BLaER1 treated with 17β-estradiol and CSF1 and Interleukin-3, amounts not matched to agents 10 nM and 100 nM (cell line): ENCODE data around the gene SPRN.
A peak's percentile ranks its signal among the peaks of the same experiment; 100 is the strongest.

Source experiments
- H3K27ac ChIP-seq, 11 experiments: shearing (Covaris generic); formaldehyde crosslinking; 2 replicates each; pipeline ENCODE4 v1.8.1; 2022
- H3K27me3 ChIP-seq, 11 experiments: shearing (Covaris generic); formaldehyde crosslinking; 2 replicates each; pipeline ENCODE4 v1.8.1; 2022
- H3K36me3 ChIP-seq, 11 experiments: shearing (Covaris generic); formaldehyde crosslinking; 2 replicates each; pipeline ENCODE4 v1.8.1; 2022
- H3K4me1 ChIP-seq, 10 experiments: shearing (Covaris generic); formaldehyde crosslinking; 2 replicates each; pipeline ENCODE4 v1.8.1; 2022
- H3K4me2 ChIP-seq, 11 experiments: shearing (Covaris generic); formaldehyde crosslinking; 2 replicates each; pipeline ENCODE4 v1.8.1; 2022
- H3K4me3 ChIP-seq, 10 experiments: shearing (Covaris generic); formaldehyde crosslinking; 2 replicates each; pipeline ENCODE4 v1.8.1; 2022
- H3K9ac ChIP-seq, 11 experiments: shearing (Covaris generic); formaldehyde crosslinking; 2 replicates each; pipeline ENCODE4 v1.8.1; 2022
- H3K9me3 ChIP-seq, 11 experiments: shearing (Covaris generic); formaldehyde crosslinking; replicated peaks in 1 of 11; 2 replicates each; pipeline ENCODE4 v1.8.1; 2022
- H4K20me1 ChIP-seq, 11 experiments: shearing (Covaris generic); formaldehyde crosslinking; 2 replicates each; pipeline ENCODE4 v1.8.1; 2022
- Cebpa-rat ChIP-seq, 11 experiments: shearing (Covaris generic); IDR thresholded peaks; 2 replicates each; pipeline ENCODE4 v1.8.1; 2022

Gene SPRN

GRCh38 chr10:133394801-133395221 lies 29.6 kb downstream of the SPRN start:
- no peak for TF ChIP-seq Cebpa-rat (IDR thresholded peaks at IDR 0.05)
- peaks cover 53 to 67% (median 63%) of the 10 kb centered on the region in 10 experiments for H3K4me1 ChIP-seq
- H3K27me3 ChIP-seq = no peaks in the 10 kb centered on the region
- peak overlapping the region; percentile 93 to 98 (median 95) for H3K9ac ChIP-seq
- no peaks in the 10 kb centered on the region for H3K9me3 ChIP-seq
- peaks cover 0 to 40% (median 12%) of the 10 kb centered on the region in 11 experiments; a peak in 12 of 22 replicates for H4K20me1 ChIP-seq
- peaks cover 37 to 45% (median 42%) of the 10 kb centered on the region in 11 experiments for H3K36me3 ChIP-seq
- H3K4me3 ChIP-seq = peak overlapping the region; percentile 80 to 94 (median 88)
- H3K27ac ChIP-seq = peak overlapping the region; percentile 88 to 96 (median 95)
- H3K4me2 ChIP-seq = peak overlapping the region; percentile 92 to 100 (median 98)

DNA sequence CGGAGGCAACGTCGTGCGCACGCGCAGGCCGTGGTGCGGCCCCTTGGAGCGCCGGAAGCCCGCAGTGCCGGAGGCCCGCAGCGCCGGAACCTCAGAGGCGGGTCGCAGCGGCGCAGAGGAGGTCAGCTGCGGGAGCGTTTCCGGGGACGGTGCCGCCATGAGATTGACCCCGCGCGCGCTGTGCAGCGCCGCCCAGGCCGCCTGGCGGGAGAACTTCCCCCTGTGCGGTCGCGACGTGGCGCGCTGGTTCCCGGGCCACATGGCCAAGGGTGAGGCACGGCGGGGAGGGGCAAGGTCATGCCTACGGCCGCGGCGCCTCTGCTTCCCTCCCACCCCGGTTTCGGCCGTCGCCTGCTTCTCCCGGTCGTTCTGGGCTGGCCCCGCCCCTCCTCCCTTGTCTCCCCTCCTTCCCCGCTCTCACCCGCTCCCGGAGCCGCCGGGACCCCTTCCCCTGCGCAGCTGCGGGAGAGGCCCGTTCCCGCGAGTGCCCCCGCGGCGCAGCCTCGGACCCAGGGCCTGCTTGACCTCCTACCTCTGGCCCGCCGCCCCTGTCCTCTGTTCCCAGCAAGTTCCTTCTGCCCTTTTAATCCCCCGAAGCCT lies 30.3 kb downstream of the SPRN start, which contains the start of gene MTG1:
Gene MTG1 (plus strand): TSS at position 94 of the 600 bp plus-strand sequence. CDS start 64 bp downstream, at position 158.
- Histone ChIP-seq H3K9me3 (no peaks in the 10 kb centered on the region), H3K4me2 (peak within 1 kb of the TSS; percentile 94 to 100 (median 98)), H3K4me1 (peaks cover 60 to 73% (median 69%) of the 10 kb centered on the region in 10 experiments), H4K20me1 (peaks cover 0 to 35% (median 9%) of the 10 kb centered on the region in 11 experiments; a peak in 12 of 22 replicates), H3K27ac (peak within 1 kb of the TSS; percentile 88 to 96 (median 95)), H3K4me3 (peak within 1 kb of the TSS; percentile 80 to 94 (median 88)), H3K36me3 (peaks cover 30 to 39% (median 36%) of the 10 kb centered on the region in 11 experiments), H3K9ac (peak within 1 kb of the TSS; percentile 93 to 98 (median 95)), H3K27me3 (no peaks in the 10 kb centered on the region)
- TF ChIP-seq Cebpa-rat (IDR thresholded peaks at IDR 0.05) = no peak

GRCh38 chr10:133393401-133394063 lies 30.9 kb downstream of the SPRN start:
- no peak for TF ChIP-seq Cebpa-rat (IDR thresholded peaks at IDR 0.05)
- Histone ChIP-seq H3K27ac (peak overlapping the region in 10 of 11 experiments; percentile 91 to 96 (median 95); a peak in 21 of 22 replicates), H3K9ac (peak overlapping the region; percentile 93 to 98 (median 95); a peak in 21 of 22 replicates), H3K4me2 (peak overlapping the region; percentile 88 to 100 (median 98)), H3K9me3 (no peaks in the 10 kb centered on the region), H3K4me3 (peak overlapping the region; percentile 80 to 94 (median 88)), H3K36me3 (peaks cover 24 to 32% (median 29%) of the 10 kb centered on the region in 11 experiments), H3K27me3 (no peaks in the 10 kb centered on the region), H4K20me1 (peaks cover 0 to 29% (median 6%) of the 10 kb centered on the region in 11 experiments; a peak in 9 of 22 replicates), H3K4me1 (peaks cover 64 to 77% (median 73%) of the 10 kb centered on the region in 10 experiments)

- H3K9ac ChIP-seq = peak overlapping the region in 7 of 11 experiments; percentile 29 to 82 (median 37); a peak in 11 of 22 replicates
These were observed 32.5 kb downstream of the SPRN start for GRCh38 chr10:133391761-133392518.

DNA sequence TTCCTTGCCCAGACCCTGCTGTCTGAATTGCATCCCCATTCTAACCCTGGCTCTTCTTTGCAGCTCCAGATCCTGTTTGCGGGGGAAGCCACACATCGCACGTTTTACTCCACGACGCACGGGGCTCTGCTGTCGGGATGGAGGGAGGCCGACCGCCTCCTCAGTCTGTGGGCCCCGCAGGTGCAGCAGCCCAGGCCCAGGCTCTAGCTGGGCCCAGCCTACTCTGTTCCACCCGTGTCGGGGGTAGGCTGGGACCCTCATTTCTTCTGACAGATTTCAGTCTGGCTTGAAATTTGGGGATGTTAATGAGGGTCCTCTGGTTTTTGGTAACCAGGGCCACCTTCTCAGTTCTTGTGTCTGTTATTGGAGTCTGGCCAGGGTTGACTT lies 33.2 kb downstream of the SPRN start:
- Histone ChIP-seq H3K9ac (peak overlapping the region in 7 of 11 experiments; percentile 17 to 82 (median 37); a peak in 11 of 22 replicates), H3K4me1 (peaks cover 67 to 84% (median 77%) of the 10 kb centered on the region in 10 experiments), H3K4me3 (0 out of 20 replicates have a peak overlapping the region, but pooled peaks of 1 of the 10 experiments have one; percentile 12), H4K20me1 (peaks cover 0 to 9% (median 0%) of the 10 kb centered on the region in 11 experiments; a peak in 5 of 22 replicates), H3K27ac (peak overlapping the region in 8 of 11 experiments; percentile 24 to 90 (median 84); a peak in 15 of 22 replicates), H3K9me3 (no peaks in the 10 kb centered on the region), H3K36me3 (peaks cover 3 to 10% (median 8%) of the 10 kb centered on the region in 11 experiments; a peak in 19 of 22 replicates), H3K4me2 (peak overlapping the region; percentile 62 to 100 (median 100); a peak in 21 of 22 replicates), H3K27me3 (no peaks in the 10 kb centered on the region)
- TF ChIP-seq Cebpa-rat (IDR thresholded peaks at IDR 0.05) = no peak

More at GRCh38 chr10:133391761-133392518, 32.5 kb downstream of the SPRN start:
- peak overlapping the region in 8 of 11 experiments; percentile 24 to 96 (median 84); a peak in 16 of 22 replicates for H3K27ac ChIP-seq
- peaks cover 69 to 88% (median 82%) of the 10 kb centered on the region in 10 experiments for H3K4me1 ChIP-seq
- H3K27me3 ChIP-seq = no peaks in the 10 kb centered on the region
- H3K4me2 ChIP-seq = peak overlapping the region; percentile 94 to 100 (median 100)
- H3K9me3 ChIP-seq = no peaks in the 10 kb centered on the region
- peaks cover 0 to 15% (median under 1%) of the 10 kb centered on the region in 11 experiments; a peak in 6 of 22 replicates for H4K20me1 ChIP-seq
- peaks cover 10 to 17% (median 15%) of the 10 kb centered on the region in 11 experiments; a peak in 19 of 22 replicates for H3K36me3 ChIP-seq
- H3K4me3 ChIP-seq = no peak overlapping the region
- TF ChIP-seq Cebpa-rat (IDR thresholded peaks at IDR 0.05) = no peak

- Histone ChIP-seq H3K4me1 (peaks cover 62 to 79% (median 72%) of the 10 kb centered on the region in 10 experiments), H3K9ac (peak overlapping the region in 7 of 11 experiments; percentile 36 to 88 (median 82); a peak in 11 of 22 replicates), H3K4me2 (peak overlapping the region; percentile 78 to 100 (median 100)), H3K36me3 (peaks cover 0 to 4% (median 3%) of the 10 kb centered on the region in 11 experiments; a peak in 14 of 22 replicates), H3K4me3 (peak overlapping the region in 5 of 10 experiments; percentile 12 to 78 (median 72); a peak in 5 of 20 replicates), H3K27me3 (no peaks in the 10 kb centered on the region), H4K20me1 (peaks cover 0 to 8% (median 0%) of the 10 kb centered on the region in 11 experiments; a peak in 4 of 22 replicates), H3K9me3 (no peaks in the 10 kb centered on the region), H3K27ac (peak overlapping the region in 8 of 11 experiments; percentile 62 to 92 (median 86); a peak in 16 of 22 replicates)
- no peak for TF ChIP-seq Cebpa-rat (IDR thresholded peaks at IDR 0.05)
These were observed 33.7 kb downstream of the SPRN start for GRCh38 chr10:133390597-133391248.

- peaks cover 0 to 4% (median 0%) of the 10 kb centered on the region in 11 experiments; a peak in 1 of 22 replicates for H3K36me3 ChIP-seq
- H3K4me3 ChIP-seq = peak overlapping the region; percentile 54 to 78 (median 72)
- H3K9me3 ChIP-seq = no peaks in the 10 kb centered on the region
- peak overlapping the region; percentile 69 to 88 (median 82) for H3K9ac ChIP-seq
- no peaks in the 10 kb centered on the region for H4K20me1 ChIP-seq
- H3K27ac ChIP-seq = peak overlapping the region; percentile 23 to 92 (median 85); a peak in 21 of 22 replicates
- no peaks in the 10 kb centered on the region for H3K27me3 ChIP-seq
- H3K4me2 ChIP-seq = peak overlapping the region; percentile 95 to 100 (median 100)
- H3K4me1 ChIP-seq = peaks cover 51 to 78% (median 68%) of the 10 kb centered on the region in 10 experiments
- TF ChIP-seq Cebpa-rat (IDR thresholded peaks at IDR 0.05) = no peak
These were observed 35.2 kb downstream of the SPRN start for GRCh38 chr10:133388973-133389818.
